NCI-H774 (cell line): ENCODE measurements around the gene TBC1D30.

Experiments
- DNase-seq: peaks from one replicate; lab custom pipeline; 2025; lab: John Stamatoyannopoulos, UW

Gene TBC1D30

GRCh38 chr12:64911912-64912311, 87.5 kb downstream of the TBC1D30 start:
- no peak for DNase-seq

GRCh38 chr12:64912516-64913255, 88.2 kb downstream of the TBC1D30 start:
- no peak for DNase-seq

- no peak for DNase-seq
These were observed 90.8 kb downstream of the TBC1D30 start for GRCh38 chr12:64915242-64915641.

GRCh38 chr12:64916411-64917261, 92.2 kb downstream of the TBC1D30 start:
- no peak for DNase-seq

GRCh38 chr12:64918344-64918743, 93.9 kb downstream of the TBC1D30 start:
- no peak for DNase-seq

GRCh38 chr12:64918801-64919200, 94.4 kb downstream of the TBC1D30 start:
- DNase-seq, result no peak

- DNase-seq, result no peak
These were observed 98.4 kb downstream of the TBC1D30 start for GRCh38 chr12:64922853-64923252.

GRCh38 chr12:64923536-64923935, 99.1 kb downstream of the TBC1D30 start:
- no peak for DNase-seq
